Fibroblast of skin of scalp (primary cell): ENCODE measurements around the gene LYZL6.
"Not testable (repeated sequence)": the region's sequence is repeated elsewhere in the genome, so short reads cannot be mapped to it uniquely, and the experiment has no call there.

Experiments
- DNase-seq: peaks from one replicate; pipeline ENCODE4 v3.0.0-alpha.2; 2013

The LYZL6 gene

GRCh38 chr17:35906191-35906925, 37.2 kb downstream of the LYZL6 start:
- peak; percentile 15 for DNase-seq

GRCh38 chr17:35903451-35903850, 40.1 kb downstream of the LYZL6 start:
- no peak for DNase-seq

GRCh38 chr17:35901631-35902175, 41.8 kb downstream of the LYZL6 start:
- peak; percentile 29 for DNase-seq

GRCh38 chr17:35900708-35901480, 42.6 kb downstream of the LYZL6 start:
- DNase-seq: peak; percentile 31

GRCh38 chr17:35900280-35900679, 43.2 kb downstream of the LYZL6 start:
- DNase-seq: no peak

- DNase-seq: no peak
Observed at GRCh38 chr17:35898283-35899070, 45.0 kb downstream of the LYZL6 start.

- DNase-seq: not testable (repeated sequence)
Observed at GRCh38 chr17:35897772-35898171, 45.7 kb downstream of the LYZL6 start.

GRCh38 chr17:35895636-35896587, 47.6 kb downstream of the LYZL6 start:
- DNase-seq: no peak

GRCh38 chr17:35894206-35894605, 49.3 kb downstream of the LYZL6 start:
- DNase-seq: no peak

- DNase-seq: no peak
Observed at GRCh38 chr17:35893751-35894150, 49.8 kb downstream of the LYZL6 start.

- DNase-seq: peak; percentile 29
Observed at GRCh38 chr17:35892091-35893035, 51.1 kb downstream of the LYZL6 start.

GRCh38 chr17:35891269-35891668, 52.2 kb downstream of the LYZL6 start:
- DNase-seq: no peak

- no peak for DNase-seq
Observed at GRCh38 chr17:35890774-35891155, 52.7 kb downstream of the LYZL6 start.

GRCh38 chr17:35889818-35890773, 53.4 kb downstream of the LYZL6 start:
- DNase-seq: peak; percentile 61

- DNase-seq: no peak
Observed at GRCh38 chr17:35889241-35889640, 54.3 kb downstream of the LYZL6 start.
